HG03064 (cell line): ENCODE data around the gene ZNF618.
"Not testable (repeated sequence)": the region's sequence is repeated elsewhere in the genome, so short reads cannot be mapped to it uniquely, and the experiment has no call there.

Experiments used
- ATAC-seq: cut with Tn5 transposase; IDR thresholded peaks from one replicate; pipeline ENCODE4 v1.9.1; 2021; ENCODE audit warnings: low read depth; ENCODE audit not compliant: unreplicated experiment

The ZNF618 gene

DNA sequence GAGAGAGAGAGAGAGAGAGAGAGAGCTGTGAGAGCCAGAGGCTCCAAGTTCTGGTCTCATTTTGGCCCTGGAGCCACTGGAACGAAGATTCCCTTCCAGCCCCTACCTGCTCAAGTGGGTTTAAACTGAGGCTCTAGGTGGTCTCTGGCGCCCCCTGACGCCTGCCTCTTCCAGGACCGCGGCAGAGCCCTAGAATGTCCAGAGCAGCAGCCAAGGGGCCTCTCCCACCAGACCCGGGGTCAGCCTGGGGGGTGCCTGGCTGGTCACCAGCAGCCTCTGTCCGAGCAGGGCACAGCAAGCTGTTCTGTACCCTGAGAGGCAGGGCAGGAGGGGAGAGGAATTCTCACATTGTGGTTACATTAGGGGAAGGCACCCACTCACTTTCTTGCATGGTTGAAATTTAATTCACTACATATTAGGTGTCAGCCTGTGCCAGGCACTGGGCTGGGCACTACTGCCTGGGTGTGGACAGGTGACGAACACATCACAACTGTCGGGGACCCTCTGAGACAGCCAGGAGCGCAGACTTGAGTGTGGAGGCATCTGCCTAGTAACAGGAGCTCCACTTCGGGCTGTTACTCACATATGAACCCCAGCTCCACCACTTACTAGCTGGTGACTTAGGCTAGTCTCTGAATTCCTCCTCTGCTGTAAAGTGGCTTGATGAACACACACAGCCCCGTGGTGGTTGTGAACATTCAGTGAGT lies 157.4 kb downstream of the ZNF618 start:
- ATAC-seq = no peak

GRCh38 chr9:114034196-114034595 lies 158.1 kb downstream of the ZNF618 start:
- no peak for ATAC-seq

GRCh38 chr9:114034661-114035062 lies 158.6 kb downstream of the ZNF618 start:
- ATAC-seq = no peak

GRCh38 chr9:114035221-114035844 lies 159.2 kb downstream of the ZNF618 start:
- ATAC-seq = no peak

DNA sequence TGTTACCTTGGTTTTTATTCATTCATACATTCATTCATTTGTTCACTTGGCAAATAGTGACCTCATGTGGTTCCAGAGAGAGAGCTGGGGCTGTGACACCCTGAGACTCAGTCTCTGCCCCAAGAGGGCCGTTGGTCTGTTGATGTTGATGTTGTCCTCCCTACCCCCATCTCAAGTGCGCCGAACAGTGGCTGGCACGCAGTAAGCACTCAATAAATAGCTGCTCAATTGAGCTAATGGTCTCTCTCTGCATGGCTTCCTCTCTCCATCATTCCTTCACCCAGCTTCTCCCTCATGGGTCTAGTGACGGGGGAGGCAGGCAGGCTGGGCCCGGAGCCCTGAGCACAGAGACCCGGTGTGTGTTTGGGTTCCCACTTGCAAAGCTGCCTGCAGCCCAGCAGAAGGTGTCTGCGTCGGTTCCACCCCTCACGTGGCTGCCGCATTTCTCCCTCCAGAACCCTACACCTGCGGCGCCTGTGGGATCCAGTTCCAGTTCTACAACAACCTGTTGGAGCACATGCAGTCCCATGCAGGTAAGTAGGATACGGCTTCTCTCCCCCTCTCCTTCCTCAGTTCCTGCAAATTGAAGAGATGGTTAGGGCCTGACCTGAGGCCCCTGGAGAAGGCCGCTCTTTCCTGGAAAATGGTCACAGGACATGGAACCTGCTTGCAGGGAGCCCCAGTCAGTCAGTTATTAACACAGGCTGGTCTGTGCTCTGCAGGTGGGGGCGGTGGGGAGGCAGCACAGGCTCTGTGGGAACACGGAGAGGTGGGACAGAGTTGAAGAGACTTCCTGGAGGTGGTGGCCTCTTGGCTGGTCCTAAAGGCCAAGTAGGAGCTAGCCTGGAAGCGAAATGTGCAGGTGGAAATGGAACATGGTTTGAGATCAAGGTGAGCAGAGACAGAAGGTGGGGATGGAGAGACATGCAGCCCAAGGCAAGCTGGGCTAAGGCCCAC lies 160.0 kb downstream of the ZNF618 start:
- no peak for ATAC-seq

- ATAC-seq = no peak
Measured at GRCh38 chr9:114037249-114037648, 161.1 kb downstream of the ZNF618 start.

DNA sequence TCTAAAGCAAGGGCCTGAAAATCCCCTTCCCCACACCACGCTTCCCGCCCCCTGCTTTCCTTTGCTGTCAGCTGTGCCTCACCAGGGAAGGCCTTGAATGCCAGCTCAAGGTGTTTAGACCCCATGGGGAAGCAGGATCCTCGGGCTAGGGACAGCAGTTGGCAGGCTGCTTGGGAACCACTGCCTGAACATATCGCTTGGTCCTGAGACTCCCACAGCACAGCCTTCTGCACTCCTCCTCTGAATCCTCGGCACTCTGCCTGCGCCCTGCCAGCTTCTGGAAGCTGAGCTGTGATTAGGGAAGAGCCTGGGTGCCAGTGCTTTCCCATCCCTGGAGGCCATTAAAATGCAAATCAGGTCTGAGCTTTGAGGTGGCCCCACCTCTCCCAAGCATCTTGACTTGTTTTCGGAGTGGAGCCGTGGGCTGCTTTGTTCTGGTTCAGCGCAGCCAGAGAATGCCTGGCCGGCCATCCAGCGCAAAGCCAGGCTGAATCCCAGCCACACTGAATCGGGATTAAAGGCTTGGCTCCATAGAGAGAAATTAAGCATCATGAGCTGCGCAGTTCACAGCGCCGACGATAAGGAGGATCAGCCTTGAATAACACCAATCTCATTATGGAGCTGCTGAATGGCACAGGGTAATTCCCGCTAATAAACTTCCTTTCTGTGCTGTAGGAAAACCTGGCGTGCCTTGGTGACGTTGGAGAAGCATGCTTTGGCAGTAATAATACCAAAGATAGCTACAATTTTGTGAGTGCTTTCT lies 162.0 kb downstream of the ZNF618 start:
- ATAC-seq = no peak

- ATAC-seq = no peak
Measured at GRCh38 chr9:114038724-114039313, 162.7 kb downstream of the ZNF618 start.

- no peak for ATAC-seq
Measured at GRCh38 chr9:114039484-114039883, 163.4 kb downstream of the ZNF618 start.

GRCh38 chr9:114043660-114044059 lies 167.6 kb downstream of the ZNF618 start:
- not testable (repeated sequence) for ATAC-seq

DNA sequence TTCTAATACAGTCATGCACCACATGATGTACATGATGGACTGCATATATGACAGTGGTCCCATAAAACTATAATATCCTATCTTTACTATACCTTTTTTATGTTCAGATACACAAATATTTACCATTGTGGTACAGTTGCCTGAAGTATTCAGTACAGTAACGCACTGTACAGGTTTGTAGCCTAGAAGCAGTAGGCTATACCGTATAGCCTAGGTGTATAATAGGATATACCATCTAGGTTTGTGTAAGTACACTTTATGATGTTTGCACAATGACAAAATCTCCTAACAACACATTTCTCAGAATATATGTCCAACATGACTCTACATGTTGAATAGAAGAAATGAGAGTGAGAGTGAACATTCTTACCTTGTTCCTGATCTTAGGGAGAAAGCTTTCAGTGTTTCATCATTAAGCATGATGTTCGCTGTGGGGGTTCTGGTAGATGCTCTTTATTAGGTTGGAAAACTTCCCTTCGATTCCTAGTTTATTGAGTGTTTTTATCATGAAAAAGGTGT lies 170.2 kb downstream of the ZNF618 start:
- ATAC-seq = no peak

- ATAC-seq = no peak
Measured at GRCh38 chr9:114046875-114047274, 170.8 kb downstream of the ZNF618 start.

DNA sequence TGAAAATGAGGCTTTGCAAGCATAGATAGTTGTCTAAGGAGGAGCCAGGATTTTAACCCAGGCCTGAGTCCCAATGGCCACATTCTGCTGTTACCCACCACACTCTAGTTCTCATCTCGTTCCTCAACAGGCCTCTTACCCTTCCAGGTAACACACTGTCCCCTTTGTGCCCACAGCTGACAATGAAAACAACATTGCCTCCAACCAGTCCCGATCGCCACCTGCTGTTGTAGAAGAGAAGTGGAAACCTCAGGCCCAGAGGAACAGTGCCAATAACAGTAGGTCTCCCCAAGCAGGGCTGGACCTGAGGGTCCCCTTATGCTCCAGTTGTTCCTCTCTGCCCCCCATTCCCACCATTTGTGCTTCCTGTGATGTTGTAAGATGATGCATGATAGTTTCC lies 171.6 kb downstream of the ZNF618 start:
- ATAC-seq = no peak

DNA sequence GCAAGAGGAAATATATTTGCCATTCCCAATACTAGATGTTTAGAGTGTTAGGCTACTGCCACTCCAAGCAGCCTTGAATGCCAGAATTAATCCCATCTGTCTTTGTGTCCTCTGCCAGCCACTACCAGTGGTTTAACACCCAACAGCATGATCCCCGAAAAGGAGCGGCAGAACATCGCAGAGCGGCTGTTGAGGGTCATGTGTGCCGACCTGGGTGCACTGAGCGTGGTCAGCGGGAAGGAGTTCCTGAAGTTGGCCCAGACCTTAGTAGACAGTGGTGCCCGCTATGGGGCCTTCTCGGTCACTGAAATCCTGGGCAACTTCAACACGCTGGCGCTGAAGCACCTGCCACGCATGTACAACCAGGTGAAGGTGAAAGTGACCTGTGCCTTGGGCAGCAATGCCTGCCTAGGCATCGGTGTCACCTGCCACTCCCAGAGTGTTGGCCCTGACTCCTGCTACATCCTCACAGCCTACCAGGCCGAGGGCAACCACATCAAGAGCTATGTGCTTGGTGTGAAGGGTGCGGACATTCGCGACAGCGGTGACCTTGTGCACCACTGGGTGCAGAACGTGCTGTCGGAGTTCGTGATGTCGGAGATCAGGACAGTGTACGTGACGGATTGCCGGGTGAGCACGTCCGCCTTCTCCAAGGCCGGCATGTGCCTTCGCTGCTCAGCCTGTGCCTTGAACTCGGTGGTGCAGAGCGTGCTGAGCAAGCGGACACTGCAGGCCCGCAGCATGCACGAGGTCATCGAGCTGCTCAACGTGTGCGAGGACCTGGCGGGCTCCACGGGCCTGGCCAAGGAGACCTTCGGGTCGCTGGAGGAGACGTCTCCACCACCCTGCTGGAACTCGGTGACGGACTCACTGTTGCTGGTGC lies 172.7 kb downstream of the ZNF618 start:
- no peak for ATAC-seq

- no peak for ATAC-seq
Measured at GRCh38 chr9:114049441-114050225, 173.5 kb downstream of the ZNF618 start.

DNA sequence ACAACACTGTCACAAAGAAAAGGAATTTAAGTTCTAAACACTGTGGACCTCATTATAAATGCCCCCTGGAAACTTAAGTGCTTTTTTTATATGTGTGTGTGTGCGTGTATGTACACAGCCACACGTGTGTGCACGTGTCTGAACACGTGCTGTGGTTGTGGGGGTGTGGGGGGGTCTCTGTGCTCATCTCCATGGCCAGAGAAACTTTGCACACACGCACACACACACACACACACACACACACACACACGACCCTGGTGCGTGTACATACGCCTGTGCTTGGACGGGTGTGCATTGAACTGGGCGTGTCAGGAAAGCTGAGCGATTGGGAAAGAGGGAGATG lies 174.1 kb downstream of the ZNF618 start:
- no peak for ATAC-seq

DNA sequence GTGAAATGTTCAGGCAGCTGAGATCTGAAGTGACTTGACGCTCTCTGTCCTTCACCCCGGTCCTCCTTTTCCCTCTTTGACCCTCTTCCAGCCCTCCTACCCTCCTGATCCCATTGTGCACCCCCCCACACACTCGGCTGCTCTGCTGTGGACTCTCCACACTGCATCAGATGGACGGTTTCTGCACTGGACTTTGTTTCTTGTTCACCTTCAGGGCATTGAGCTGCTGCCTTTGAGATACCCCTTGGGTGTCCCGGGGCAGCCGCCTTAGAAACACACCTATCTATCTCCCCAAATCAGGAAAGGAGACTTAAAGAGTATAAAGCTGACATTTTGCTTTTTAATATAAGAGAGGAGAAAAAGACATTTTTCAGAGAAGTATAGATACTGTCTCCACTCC lies 174.5 kb downstream of the ZNF618 start:
- ATAC-seq = no peak

DNA sequence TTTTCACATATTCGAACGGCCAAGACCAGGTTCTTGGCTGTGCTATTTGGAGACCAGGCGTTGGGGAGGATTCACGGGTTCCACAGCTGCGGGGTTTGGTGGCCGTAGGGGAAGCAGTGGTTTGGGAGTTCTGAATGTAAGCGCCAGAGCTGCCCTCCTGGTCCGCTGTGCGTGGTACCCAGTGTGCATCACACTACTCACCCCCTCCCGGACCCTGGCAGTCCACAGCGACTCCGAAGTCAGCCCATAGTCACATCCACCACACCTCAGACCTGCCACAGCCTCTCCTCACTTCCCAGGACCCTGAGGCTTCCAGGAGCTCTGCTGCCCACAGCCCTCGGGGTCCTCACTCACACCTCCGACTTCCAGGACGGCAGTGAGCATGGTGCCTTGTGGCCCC lies 175.2 kb downstream of the ZNF618 start:
- ATAC-seq = no peak
